ENCODE measurements around the gene MLLT10. TPM values are rescaled to one million over a fixed set of nuclear protein-coding genes. Genes with fewer than 3 reads are reported as not detected.

Gene MLLT10
- total RNA-seq, 1 experiment from 2014 or later, result 72.3 TPM

DNA sequence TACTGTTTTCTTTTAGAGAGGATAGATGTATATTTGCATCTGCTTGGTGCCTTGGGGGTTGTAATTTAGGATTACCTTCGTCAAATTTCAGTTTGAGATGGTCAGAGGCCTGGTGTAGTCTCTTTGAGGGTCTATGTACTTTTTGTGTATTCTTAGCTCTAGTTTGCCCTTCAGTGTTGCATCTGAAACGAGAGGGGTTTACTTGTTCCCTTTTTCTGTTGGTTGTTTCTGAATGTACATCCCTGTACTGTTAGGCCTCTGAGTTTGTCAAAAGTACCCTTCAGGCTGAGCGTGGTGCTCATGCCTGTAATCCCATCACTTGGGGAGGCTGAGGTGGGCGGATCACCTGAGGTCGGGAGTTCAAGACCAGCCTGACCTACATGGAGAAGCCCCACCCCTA is 60.0 kb downstream of the MLLT10 start:
- no peak overlapping the region for H3T11ph ChIP-seq (ENCODE audit: low read length)
- H3K56ac ChIP-seq (ENCODE audit: insufficient read length, low read depth, low read length), result no peak overlapping the region
- no peak overlapping the region for H2BK12ac ChIP-seq (ENCODE audit: insufficient read length, low read depth, low read length)
- H3K27me3 ChIP-seq (ENCODE audit: insufficient read depth, low read length), result no peaks in the 10 kb centered on the region
- Mint-ChIP-seq H3K27ac (peak overlapping the region in 1 of 3 experiments; percentile 79; a peak in 2 of 7 replicates), H3K27me3 (ENCODE audit: low read depth) (no peaks in the 10 kb centered on the region), H3K9me3 (no peaks in the 10 kb centered on the region), H3K4me3 (no peak overlapping the region), H3K4me1 (peaks cover 10 to 22% of the 10 kb centered on the region in 2 experiments), H3K36me3 (ENCODE audit: insufficient read depth in 1 of 3, low read depth in 3 of 3) (peaks cover 6 to 45% (median 42%) of the 10 kb centered on the region in 3 experiments; a peak in 6 of 7 replicates)
- no peak overlapping the region for H4K8ac ChIP-seq (replicated peaks; ENCODE audit: insufficient read length, low read depth, low read length)
- H3K27ac ChIP-seq (ENCODE audit: insufficient read length, low read depth, low read length), result no peak overlapping the region
- no peaks in the 10 kb centered on the region for H4K20me1 ChIP-seq (ENCODE audit: control insufficient read depth, insufficient read depth, insufficient read length)
- WGBS (ENCODE audit: extremely low coverage, insufficient read length, low lambda C conversion rate), result no CpG with 5 or more reads among the region's 5 CpGs
- no peak overlapping the region for H2AFZ ChIP-seq (ENCODE audit: low read length)
- no peak for DNase-seq
- H3K4me1 ChIP-seq (ENCODE audit: insufficient read depth, low read length), result no peaks in the 10 kb centered on the region
- peaks cover 3% of the 10 kb centered on the region for H3K79me1 ChIP-seq (ENCODE audit: insufficient read depth, low read depth, low read length, poor library complexity, severe bottlenecking)
- H3K4ac ChIP-seq (ENCODE audit: low read depth, low read length), result no peak overlapping the region
- TF ChIP-seq CTCF (conservative IDR thresholded peaks at IDR 0.05), result no peak
- no peak overlapping the region for H2BK5ac ChIP-seq (ENCODE audit: insufficient read length, low read length)
- H3K18ac ChIP-seq (ENCODE audit: insufficient read length, low read depth, low read length), result no peak overlapping the region
- no peak overlapping the region for H2AK5ac ChIP-seq (ENCODE audit: insufficient read length, low read length)
- no peak overlapping the region for H2BK120ac ChIP-seq (ENCODE audit: low read depth, low read length, poor library complexity, severe bottlenecking)
- no peaks in the 10 kb centered on the region for H3K9me3 ChIP-seq (ENCODE audit: control insufficient read depth, low read depth, low read length)
- no peak overlapping the region for H3K4me2 ChIP-seq (ENCODE audit: insufficient read depth, insufficient read length, low read length)
- peaks cover 6% of the 10 kb centered on the region; the same call in 1 of the 2 replicates for H3K79me2 ChIP-seq (ENCODE audit: insufficient read depth, low read length)
- H2BK20ac ChIP-seq (ENCODE audit: low read depth, low read length, poor library complexity, severe bottlenecking), result no peak overlapping the region
- no peak overlapping the region for H4K5ac ChIP-seq (ENCODE audit: insufficient read length, low read depth, low read length)
- no peak overlapping the region for H3K9ac ChIP-seq (ENCODE audit: extremely low read depth, insufficient read length, low read length)
- H4K91ac ChIP-seq (ENCODE audit: insufficient read length, low read depth, low read length), result no peak overlapping the region
- no peak overlapping the region for H3K23ac ChIP-seq (ENCODE audit: insufficient read length, low read depth, low read length)
- no peak overlapping the region for H3K14ac ChIP-seq (ENCODE audit: insufficient read depth, low read length)
- no peak overlapping the region for H2BK15ac ChIP-seq (ENCODE audit: low read depth, low read length)
- no peaks in the 10 kb centered on the region for H3K23me2 ChIP-seq (ENCODE audit: insufficient read length, low read depth, low read length, poor library complexity, severe bottlenecking)
